ENCODE measurements around the gene RDH16.
"Not testable (repeated sequence)": the region's sequence is repeated elsewhere in the genome, so short reads cannot be mapped to it uniquely, and the experiment has no call there.

RDH16 gene

GRCh38 chr12:56921346-56921745 lies 36.1 kb downstream of the RDH16 start:
- no peak for DNase-seq (ENCODE audit: low spot score)

GRCh38 chr12:56918139-56918538 lies 39.3 kb downstream of the RDH16 start:
- not testable (repeated sequence) for DNase-seq (ENCODE audit: low spot score)

GRCh38 chr12:56916996-56917333 lies 40.4 kb downstream of the RDH16 start:
- no peak for DNase-seq (ENCODE audit: low spot score)

DNA sequence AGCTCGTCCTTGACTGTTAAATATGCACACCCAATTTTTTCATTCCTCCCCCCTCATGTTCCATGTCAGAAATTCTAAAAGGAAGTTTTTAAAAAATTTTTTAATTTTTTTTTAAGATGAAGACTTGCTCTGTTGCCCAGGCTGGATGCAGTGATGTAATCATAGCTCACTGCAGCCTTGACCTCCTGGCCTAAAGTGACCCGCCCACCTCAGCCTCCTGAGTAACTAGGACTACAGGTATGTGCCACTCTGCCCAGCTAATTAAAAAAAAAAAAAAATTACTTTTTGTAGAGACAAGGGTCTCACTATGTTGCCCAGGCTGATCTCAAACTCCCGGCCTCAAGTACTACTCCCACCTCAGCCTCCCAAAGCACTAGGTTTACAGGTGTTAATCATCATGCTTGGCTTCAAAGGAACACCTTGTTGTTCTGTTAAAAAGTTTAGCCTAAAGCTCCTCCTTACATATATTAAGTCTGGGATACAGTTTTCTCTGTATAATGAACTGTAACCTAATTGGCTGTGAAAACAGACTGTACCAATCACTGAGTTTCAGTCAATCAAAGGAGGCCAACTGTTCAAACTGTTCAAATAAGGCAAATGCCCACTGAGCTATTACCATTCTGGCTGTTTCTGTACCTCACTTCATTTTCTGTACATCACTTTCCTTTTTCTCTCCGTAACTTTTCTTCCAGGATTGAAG lies 41.0 kb downstream of the RDH16 start:
- no peak for DNase-seq (ENCODE audit: low spot score)

DNA sequence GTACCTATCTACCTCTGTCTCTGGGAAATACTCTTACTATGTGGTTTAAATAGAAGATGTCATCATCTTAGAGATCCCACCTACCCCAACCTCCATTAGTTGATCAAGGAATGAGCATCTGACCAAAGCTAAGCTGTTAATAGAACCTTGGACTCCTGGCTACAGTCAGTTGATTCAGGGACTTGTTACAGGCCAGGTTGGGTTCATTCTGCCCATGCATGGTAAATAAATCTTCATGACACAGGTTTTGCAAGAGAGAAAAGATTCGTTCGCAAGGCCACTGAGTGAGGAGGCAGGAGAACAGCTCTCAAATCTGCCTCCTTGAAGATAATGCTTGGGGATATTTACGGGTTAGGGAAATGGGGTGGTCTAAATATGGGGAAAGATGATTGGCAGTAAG lies 42.7 kb downstream of the RDH16 start:
- no peak for DNase-seq (ENCODE audit: low spot score)

- no peak for DNase-seq (ENCODE audit: low spot score)
Observed at GRCh38 chr12:56914256-56914655, 43.2 kb downstream of the RDH16 start.

GRCh38 chr12:56909403-56909802 lies 48.0 kb downstream of the RDH16 start:
- DNase-seq (ENCODE audit: low spot score), result not testable (repeated sequence)

DNA sequence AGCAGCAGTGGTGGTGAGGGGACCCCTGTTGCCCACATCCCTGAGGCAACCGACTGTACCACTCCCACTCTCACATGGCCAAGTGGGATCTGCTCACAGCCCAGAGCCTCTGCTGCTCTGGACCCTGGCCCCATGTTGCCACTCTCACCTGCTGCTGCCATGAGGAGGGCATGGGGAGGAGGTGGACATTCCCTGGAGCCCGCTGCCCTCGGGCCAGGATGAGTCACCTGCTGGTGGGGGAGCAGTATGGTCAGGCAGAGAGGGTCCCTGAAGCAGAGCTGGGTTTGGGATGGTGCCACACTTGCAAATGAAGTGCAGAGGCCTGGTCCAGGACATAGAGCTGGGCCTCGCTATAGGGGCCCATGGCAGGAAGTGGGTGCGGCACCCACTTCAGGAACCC lies 49.3 kb downstream of the RDH16 start:
- DNase-seq (ENCODE audit: low spot score), result no peak

DNA sequence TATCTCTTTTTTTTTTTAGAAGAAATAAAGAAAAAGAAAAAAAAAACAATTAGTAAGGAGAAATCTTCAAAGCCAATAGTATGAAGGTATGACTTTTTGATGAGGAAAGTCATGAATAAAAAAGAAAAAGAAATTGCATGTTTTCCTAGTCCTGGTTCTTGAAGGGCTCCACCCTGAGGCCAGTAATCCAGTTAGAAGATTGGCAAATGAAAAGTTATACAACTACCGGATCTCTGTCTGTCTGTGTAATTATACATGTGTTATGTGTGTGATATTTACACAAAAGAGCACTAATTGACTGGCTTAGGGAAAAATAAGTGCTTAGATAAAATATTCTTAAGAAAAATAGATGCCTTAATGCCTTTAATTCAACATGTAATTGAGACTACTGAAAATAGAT lies 51.6 kb downstream of the RDH16 start:
- no peak for DNase-seq (ENCODE audit: low spot score)

DNA sequence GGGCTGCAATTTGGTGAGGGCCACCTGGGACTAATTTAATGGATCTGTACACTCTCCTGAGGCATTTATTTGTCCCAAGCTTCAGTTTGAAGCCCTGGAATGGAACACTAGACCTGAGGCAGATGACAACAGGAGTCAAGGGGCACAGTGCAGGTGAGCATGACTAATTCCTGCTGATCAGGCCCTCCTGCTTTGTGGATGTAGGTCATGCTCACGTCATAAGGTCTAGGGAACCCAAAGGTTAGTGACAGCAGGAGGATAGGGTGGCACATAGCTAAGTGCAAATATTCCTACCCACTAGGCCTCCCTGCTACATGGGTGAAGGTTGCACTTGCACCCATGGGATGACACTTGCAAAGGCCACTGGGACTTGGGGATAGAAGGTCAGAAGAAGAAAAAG lies 54.0 kb downstream of the RDH16 start:
- DNase-seq (ENCODE audit: low spot score), result no peak
